EL (cell line): ENCODE results near the gene ARHGAP10.

Experiments used
- DNase-seq: peaks from one replicate; pipeline ENCODE4 v3.0.0-alpha.2; 2016

Gene ARHGAP10

DNA sequence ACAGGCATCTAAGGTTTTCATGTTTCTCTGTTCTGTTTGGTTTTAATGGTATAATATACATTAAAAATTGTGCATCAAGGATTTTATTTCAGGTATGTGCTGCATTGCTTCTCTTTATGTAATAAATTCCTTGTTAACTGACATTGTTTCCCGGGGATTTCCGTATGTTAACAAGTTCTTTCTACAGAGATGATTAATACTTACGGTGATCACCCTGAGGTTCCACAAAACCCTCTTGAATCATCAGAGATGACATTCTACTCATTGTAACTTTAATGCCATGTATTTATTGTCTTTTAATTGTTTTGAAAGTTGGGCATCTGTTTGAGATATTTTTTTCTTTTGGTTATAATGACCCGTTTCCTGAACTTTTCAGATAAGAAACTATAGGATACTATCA, 37.5 kb downstream of the ARHGAP10 start:
- DNase-seq: peak; percentile 36

- DNase-seq: no peak
Measured at GRCh38 chr4:147770831-147771230, 38.9 kb downstream of the ARHGAP10 start.

GRCh38 chr4:147772056-147772455, 40.2 kb downstream of the ARHGAP10 start:
- no peak for DNase-seq

DNA sequence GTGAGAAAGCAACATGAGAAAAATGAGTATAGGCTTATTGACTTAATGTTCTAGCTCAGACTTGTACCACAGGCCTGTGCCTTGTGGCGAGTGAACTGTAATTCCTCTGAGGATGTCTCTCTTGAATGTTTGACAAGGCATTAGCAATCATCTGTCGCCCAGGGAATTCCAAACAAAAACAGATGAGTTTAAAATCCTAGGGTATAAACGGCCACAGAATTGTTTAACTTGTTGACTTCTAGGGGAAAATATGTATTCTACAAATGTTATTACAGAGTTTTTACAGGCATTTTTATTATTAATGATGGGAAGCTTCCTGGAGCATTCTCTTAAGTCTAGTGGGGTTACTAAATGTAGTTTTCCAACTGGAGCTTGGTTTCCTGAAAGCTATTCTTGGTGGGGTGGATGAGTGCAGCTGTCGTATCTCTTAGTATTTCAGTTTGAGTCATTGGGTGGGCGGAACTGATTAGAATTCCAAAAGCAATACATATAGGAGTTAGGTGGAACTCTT, 40.6 kb downstream of the ARHGAP10 start:
- DNase-seq: peak; percentile 88

- peak; percentile 56 for DNase-seq
Measured at GRCh38 chr4:147773261-147774184, 41.6 kb downstream of the ARHGAP10 start.

GRCh38 chr4:147776716-147777115, 44.8 kb downstream of the ARHGAP10 start:
- DNase-seq: no peak

DNA sequence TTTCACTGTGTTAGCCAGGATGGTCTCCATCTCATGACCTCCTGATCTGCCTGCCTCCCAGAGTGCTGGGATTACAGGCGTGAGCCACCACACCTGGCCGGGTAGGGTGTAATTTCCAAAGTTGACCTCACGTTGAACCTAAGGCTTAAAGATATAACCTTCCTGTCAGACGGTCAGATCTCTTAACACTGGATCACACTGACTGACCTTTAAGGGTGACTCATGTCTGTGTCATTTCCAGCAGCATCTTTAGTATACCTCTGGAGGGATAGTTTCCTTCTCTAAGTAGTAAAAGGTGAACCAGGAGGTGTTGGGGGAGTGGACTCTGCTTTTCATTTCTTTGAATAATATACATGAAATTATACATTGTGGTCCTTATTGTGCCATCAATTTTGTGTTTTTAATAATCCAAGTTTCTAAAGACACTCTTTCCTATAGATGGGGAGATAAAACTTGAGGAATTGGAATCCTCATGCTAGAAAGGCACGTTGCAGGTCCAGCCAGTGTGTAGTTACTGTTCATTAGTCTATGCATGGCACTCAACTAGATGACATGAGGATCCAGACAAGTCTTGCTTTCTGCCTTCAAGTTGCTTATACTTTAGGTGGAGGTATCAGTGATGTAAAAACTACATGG, 45.7 kb downstream of the ARHGAP10 start:
- DNase-seq: peak; percentile 47

DNA sequence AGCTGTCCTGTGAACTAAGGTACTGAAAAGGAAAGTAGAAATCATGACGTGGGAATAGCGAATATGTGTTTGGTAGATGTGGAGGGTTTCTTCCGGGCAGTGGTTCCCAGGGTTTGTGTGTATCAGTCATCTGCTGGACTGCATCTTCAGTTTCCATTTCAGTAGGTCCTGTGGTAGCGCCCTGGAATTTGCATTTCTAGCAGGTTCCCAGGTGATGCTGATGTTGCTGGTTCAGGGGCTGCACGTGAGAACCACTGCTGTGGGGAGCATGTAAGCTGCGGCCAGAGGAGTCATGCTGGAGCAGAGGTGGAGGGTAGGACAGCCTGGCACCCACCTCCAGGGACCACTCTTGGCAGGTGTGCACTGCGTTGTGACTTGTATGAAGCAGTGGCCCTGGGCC, 47.1 kb downstream of the ARHGAP10 start:
- DNase-seq: no peak

GRCh38 chr4:147779451-147779850, 47.6 kb downstream of the ARHGAP10 start:
- no peak for DNase-seq

GRCh38 chr4:147780137-147780777, 48.4 kb downstream of the ARHGAP10 start:
- DNase-seq: no peak

DNA sequence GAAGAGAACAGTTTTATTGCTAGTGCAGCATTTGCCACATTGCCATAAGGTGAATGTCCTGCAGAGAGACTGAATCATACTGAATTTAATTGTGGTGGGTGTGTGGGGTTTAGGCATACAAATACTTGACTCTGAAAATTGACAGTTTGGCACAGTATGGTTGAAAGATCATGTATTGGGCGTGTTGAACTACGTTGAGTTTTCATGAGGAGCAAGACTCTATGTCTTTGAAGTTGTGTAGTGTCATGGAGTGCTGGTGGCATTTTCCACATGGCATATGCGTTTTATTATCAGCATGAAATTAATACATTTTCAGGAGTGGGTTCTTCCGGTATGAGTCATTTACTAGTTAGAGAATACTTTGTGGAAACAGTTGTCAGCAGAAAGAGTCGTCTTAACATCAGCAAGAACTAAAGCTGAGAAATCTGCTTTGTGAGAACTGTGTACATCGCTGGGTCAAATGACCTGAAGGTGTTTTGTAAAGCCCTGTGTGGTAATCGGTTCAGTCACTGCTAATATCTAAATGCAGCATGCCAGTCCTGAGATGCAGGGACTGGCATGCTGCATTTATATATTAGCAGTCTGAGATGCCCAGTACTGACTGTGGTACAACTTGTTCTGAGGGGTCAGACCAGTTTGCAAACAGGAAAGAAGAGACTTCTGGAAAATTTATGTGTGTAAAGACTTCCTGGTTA, 50.3 kb downstream of the ARHGAP10 start:
- DNase-seq: peak; percentile 56

- DNase-seq: no peak
Measured at GRCh38 chr4:147785129-147785528, 53.2 kb downstream of the ARHGAP10 start.

DNA sequence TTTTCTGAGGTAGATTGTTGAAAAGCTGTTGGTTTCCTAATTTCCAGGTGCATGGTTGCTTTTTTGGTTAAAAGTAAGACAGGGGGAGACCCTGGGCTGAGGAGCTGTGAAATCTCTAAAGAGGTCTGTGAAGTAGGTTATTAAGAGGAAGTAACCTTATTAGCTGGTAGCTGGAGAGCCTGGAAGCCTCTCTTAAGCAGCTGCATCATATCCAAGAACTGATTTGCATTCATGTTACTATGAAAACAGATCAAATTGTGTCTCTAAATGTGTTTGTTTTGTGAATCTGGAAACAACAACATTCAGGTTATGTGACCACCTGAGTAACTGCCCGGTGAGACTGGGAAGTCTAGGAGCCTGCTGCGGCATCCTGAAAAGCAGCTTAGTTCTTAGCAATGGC, 54.1 kb downstream of the ARHGAP10 start:
- DNase-seq: no peak

GRCh38 chr4:147786531-147786930, 54.6 kb downstream of the ARHGAP10 start:
- DNase-seq: no peak

GRCh38 chr4:147787204-147787603, 55.3 kb downstream of the ARHGAP10 start:
- DNase-seq: peak; percentile 80

GRCh38 chr4:147788791-147789190, 56.9 kb downstream of the ARHGAP10 start:
- DNase-seq: no peak

GRCh38 chr4:147789596-147789995, 57.7 kb downstream of the ARHGAP10 start:
- DNase-seq: peak; percentile 47

- DNase-seq: no peak
Measured at GRCh38 chr4:147790412-147790811, 58.5 kb downstream of the ARHGAP10 start.

DNA sequence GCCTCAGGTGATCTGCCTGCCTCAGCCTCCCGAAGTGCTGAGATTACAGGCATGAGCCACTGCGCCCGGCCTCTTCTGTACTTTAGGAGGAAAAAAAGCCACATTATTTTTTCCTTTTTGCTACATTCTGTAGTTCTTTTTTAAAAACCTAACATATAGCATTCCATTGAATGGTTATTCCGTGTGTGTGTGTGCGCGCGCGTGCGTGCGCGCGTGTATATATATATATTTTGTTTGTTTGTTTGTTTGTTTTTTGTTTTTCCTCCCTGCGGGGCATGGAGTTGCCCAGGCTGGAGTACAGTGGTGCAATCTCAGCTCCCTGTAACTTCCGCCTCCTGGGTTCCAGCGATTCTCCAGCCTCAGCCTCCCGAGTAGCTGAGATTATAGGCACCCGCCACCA, 59.5 kb downstream of the ARHGAP10 start:
- DNase-seq: no peak

DNA sequence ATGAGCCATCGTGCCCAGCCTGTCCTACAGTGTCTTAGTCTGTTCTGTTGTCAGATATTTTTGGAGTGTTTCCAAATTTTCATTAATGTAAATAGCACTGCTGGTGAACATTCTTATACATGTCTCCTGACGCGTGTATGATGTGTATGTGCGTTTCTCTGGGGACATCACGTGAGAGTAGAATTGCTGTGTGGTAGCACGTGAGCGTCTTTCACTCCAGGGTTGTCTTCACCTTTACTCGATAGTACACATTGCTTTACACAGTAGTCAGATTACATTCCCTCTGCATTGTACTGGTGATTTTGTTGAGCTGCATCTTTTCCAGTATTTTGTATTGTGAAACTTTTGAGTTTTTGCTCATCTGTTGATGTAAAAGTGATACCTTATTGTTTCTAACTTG, 60.0 kb downstream of the ARHGAP10 start:
- no peak for DNase-seq

GRCh38 chr4:147793569-147794313, 61.9 kb downstream of the ARHGAP10 start:
- DNase-seq: no peak

GRCh38 chr4:147794314-147794680, 62.4 kb downstream of the ARHGAP10 start:
- DNase-seq: no peak
